ENCODE data around the gene CPEB1.
"Not testable (repeated sequence)": the region's sequence is repeated elsewhere in the genome, so short reads cannot be mapped to it uniquely, and the experiment has no call there.

Gene CPEB1

DNA sequence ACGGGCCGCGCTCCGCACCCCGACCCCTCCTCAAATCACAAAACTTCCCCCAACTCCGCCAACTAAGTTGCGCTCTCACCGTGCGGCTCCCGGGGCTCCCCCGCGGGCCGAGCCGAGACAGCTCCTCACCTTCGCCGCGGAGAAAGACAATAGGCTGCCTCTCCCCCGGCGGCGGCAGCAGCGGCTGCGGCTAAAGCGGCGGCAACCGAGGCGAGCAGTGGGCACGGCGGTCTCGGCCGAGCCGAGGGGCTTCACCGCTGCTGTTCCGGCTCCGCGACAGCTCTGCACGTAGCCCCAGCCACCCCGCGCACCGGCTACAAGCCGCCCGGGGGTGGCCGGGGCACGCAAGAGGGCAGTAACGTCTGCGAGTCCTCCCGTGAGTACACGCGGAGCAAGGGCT is 133.6 kb downstream of the CPEB1 start:
- not testable (repeated sequence) for DNase-seq (ENCODE audit: low read depth)

DNA sequence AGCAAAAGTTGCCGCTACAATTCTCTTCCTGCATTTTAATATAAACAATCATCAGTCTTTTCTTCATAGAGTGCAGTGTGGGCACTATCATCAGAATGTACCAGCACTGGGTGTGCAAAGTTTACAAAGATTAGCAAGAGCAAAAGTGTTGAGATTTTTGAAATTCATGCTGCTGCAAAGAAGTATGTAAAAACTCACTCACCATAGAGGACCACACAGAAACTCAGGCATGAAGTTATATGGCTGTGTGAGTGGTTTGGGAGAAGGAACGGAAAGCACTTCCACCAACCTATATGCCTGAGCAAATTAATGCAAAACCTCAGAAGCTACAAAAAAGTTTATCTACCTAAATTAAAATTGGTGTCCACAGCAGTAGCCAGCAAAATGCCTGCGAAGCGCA is 139.5 kb downstream of the CPEB1 start:
- not testable (repeated sequence) for DNase-seq (ENCODE audit: low read depth)

GRCh38 chr15:82507087-82507486 is 140.1 kb downstream of the CPEB1 start:
- DNase-seq (ENCODE audit: low read depth): not testable (repeated sequence)

GRCh38 chr15:82505842-82506241 is 141.3 kb downstream of the CPEB1 start:
- not testable (repeated sequence) for DNase-seq (ENCODE audit: low read depth)

- DNase-seq (ENCODE audit: low read depth): not testable (repeated sequence)
These were observed 143.1 kb downstream of the CPEB1 start for GRCh38 chr15:82504074-82504473.

- not testable (repeated sequence) for DNase-seq (ENCODE audit: low read depth)
These were observed 144.3 kb downstream of the CPEB1 start for GRCh38 chr15:82502700-82503339.

DNA sequence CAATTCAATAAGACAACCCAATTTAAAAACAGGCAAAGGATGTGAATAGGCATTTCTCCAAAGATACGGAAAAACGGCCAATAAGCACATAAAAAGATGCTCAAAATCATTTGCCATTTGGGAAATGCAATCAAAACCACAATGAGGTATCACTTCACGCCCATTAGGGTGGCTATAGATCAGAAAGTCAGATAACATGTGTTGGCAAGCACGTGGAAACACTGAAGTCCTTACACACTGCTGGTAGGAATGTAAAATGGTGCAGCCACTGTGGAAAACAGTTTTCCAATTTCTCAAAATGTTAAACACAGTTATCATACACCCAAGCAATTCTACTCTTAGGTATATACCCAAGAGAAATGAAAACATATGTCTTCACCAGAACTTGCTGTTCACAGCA is 146.4 kb downstream of the CPEB1 start:
- DNase-seq (ENCODE audit: low read depth): not testable (repeated sequence)

DNA sequence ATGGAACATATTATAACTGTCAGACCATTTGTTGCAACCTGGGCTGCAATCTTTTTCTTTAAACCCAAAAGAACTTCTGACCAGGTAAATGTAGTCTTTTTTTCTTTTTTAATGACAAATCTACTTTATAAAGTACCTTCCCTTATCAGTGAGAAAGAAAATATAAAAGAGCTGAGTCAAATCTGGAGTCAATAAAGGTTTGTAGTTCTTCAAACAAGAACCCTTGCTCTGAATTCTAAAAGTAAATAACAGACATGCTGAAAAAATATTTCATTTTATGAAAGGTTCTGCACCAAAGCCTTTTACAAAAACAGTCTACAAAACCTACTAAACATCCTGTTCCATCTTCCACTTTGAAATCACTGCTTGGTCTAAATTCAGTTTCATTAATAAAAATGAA is 149.2 kb downstream of the CPEB1 start:
- not testable (repeated sequence) for DNase-seq (ENCODE audit: low read depth)

All from T-helper 22 cell (primary cell).